Hypothalamus (tissue), 51 donors: ENCODE results near the gene RAF1.
A peak's percentile ranks its signal among the peaks of the same experiment; 100 is the strongest.
"Not testable (repeated sequence)": the region's sequence is repeated elsewhere in the genome, so short reads cannot be mapped to it uniquely, and the experiment has no call there.

ENCODE experiments used
- DNase-seq, 51 donors: peaks; one replicate each; lab custom pipeline; 2025; lab: John Stamatoyannopoulos, UW

The RAF1 gene

DNA sequence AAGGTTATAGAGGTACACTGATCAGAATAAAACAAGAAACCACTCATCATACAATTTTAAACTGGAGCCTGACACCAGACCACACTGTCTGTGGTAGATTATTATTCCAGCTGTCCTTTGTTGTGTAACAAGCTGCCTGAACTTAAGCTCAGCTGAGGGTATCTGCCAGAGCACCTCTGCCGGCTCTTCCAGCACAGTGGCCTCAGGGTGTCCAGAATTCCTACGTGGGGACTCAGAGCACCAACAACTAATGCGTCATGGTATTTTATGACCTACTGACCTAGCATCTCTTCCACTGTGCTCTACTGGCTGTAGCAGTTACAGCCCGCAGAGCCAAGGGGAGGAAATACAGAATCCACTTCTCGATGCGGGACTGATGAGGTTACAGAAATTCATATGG is 15.6 kb upstream of the RAF1 start:
- no peak for DNase-seq

DNA sequence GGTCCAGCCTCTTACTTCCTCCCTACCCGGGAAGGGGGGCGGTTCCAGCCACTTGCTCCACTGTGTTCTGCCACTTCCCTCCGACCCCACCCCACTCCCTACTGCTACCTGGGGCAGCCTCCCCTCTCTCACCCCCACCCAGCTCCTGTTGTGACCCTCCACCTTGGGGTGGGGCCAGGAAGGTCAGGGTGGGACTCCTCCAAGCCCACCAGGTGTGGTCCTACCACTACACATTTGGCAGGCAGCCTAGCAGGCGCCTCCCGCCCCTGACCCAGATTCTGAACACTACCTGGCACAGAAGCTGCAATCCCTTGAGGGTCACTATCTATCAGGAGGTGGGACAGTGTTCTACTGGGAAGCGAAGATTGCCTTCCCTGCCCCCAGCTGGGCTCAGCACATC is 13.7 kb upstream of the RAF1 start:
- no peak for DNase-seq

DNA sequence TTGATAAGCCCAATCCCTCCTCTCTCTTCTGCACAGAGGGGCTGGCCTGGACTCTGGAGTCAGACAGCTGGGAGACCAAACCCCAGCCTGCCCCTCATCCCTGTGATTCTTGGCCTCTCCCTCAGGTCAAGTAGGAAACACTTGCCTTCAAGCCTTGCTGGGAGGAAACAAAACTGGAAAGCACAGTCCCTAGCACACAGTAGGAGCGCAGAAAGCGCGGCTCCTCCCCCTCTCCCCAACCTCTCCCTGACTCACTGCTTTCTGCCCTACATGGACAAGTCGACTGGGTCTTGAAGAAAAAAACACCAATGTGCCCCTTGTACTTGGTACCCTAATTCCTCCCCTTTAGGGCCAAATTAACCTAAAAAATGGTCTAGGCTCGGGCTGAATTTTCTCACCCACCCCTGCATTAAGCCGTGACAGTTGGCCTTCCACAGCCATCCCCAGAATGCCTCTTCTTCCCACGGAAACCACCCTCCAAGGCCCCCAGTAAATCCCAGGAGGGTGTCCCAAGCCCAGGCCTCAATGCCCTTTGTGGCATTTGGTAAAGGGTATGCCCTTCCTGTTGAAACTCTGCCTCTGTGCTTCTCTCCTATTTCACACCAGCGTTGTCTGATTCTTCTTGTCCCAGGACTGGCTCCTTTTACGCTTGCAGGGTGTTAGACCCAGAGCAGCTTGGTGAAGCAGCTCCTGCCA is 11.3 kb upstream of the RAF1 start:
- no peak for DNase-seq

DNA sequence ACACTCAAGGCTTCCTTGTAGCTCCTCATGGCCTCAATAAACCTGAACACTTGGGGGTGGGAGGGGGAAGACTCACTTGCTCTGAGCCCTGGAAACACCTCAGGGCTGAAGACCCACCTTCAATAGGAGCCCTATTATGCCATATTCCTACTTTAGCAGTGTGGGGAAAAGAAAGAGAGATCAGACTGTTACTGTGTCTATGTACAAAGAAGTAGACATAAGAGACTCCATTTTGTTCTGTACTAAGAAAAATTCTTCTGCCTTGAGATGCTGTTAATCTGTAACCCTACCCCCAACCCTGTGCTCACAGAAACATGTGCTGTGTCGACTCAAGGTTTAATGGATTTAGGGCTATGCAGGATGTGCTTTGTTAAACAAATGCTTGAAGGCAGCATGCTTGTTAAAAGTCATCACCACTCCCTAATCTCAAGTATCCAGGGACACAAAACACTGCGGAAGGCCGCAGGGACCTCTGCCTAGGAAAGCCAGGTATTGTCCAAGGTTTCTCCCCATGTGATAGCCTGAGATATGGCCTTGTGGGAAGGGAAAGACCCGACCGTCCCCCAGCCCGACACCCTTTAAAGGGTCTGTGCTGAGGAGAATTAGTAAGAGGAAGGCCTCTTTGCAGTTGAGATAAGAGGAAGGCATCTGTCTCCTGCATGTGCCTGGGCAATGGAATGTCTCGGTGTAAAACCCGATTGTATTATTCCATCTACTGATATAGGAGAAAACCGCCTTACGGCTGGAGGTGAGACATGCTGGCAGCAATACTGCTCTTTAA is 10.2 kb upstream of the RAF1 start:
- not testable (repeated sequence) for DNase-seq

DNA sequence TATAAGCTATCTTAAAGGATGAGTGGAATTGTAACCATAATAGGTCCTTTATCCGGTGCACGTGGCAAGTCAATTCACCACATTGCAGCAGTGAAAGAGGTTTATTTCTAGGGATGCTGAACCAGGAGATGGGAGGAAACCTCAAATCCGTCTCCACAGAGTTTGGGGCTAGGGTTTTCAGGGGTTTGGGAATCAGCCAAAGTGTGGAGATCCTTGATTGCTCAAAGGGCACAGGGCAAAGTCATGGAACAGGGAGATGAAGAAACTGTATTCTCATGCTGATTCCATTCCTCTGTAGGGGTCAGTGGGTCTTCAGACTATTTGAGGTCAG is 7.2 kb upstream of the RAF1 start:
- no peak for DNase-seq

DNA sequence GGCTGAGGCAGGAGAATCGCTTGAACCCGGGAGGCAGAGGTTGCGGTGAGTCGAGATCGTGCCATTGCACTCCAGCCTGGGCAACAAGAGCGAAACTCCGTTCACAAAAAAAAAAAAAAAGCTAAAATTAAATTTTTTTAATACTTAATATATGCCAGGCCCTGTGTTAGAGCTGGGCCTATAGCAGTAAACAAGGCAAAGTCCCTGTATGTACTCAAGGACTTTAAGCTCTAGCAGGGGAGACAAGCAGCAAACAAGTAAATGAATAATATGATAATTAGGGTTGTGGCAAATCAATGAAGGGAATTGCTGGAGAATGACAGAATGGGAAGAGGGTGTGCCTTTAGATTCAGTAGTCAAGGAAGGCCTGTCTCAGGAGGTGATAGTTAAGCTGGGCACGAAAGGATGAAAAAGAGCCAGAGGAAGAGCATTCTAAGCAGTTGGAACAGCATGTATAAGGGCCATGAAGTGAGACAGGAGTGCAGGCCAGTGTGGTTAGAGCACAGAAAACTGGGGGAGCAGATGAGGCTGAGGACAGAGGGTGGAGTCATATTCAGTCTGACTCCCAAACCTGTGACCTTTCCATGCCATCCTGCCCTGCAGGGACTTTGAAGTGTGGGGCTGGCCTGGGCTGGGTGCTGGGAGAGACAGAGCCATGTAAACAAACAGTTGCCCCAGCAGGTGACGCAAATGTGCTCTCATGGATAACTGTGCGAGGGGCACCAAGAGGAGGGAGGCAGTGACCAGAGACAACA is 6.6 kb upstream of the RAF1 start:
- no peak for DNase-seq

DNA sequence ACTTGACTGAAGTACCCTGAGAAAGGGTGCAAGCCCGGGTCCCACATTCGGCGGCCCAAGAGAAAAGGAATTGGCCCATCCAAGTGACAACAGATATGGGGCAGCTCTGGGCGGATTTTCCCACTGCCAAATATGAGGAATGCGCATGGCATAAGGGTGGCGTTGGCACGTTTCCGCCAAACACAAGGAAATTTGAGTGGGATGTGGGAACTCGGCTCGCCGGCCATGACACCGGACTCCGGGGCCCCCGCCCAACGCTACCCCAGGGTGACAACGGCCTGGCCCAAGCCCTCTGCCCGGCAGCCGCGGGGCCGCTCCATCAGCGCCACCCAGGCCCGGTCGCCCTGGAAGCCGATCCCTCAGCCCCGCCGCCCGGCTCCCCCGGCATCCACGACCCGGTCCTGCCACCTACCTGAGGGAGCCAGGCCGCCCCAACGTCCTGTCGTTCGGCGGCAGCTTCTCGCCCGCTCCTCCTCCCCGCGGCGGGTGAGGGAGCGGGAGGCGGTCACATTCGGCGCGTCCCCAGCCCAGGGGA is 449 bp downstream of the RAF1 start:
- DNase-seq = peak in 38 of 51 donors; percentile 27 to 88 (median 64)

DNA sequence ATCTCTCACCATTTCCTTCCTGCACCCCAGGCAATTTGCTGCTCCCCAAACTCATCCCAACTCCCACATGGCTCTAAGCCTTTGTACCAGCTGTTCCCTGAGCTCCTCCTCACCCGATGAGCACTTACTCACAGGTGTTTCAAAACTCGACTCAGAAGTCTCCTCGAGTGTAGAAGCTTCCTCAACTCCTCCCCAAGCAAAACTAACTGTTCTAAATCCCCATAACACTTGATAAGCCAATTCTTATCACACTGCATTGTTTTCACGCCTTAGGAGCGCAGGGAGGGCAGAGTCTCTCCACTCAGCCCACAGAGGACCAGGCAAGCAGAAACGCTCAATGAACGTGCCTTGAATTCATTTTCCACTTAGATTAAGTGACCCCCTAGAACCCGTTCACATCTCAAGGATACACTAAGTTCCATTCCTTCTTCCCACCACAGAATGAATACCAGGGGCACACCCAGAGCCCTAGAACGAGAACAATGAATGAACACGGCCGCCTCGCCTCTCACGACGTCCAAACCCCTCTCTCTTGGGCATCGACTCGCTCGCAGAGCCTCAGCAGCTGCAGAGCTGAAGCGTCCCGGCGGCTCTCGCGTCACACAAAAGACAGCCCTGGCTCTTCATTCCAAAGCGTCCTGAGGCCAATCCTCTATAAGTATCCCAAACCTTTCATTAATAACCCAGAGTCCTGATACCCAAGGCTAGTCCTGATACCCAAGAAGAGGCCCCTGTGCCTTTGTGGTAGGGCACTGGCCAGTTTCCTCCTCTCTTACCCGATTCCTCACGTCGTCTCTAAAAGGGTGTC is 1.1 kb downstream of the RAF1 start:
- peak in 33 of 51 donors; percentile 8 to 77 (median 29) for DNase-seq

DNA sequence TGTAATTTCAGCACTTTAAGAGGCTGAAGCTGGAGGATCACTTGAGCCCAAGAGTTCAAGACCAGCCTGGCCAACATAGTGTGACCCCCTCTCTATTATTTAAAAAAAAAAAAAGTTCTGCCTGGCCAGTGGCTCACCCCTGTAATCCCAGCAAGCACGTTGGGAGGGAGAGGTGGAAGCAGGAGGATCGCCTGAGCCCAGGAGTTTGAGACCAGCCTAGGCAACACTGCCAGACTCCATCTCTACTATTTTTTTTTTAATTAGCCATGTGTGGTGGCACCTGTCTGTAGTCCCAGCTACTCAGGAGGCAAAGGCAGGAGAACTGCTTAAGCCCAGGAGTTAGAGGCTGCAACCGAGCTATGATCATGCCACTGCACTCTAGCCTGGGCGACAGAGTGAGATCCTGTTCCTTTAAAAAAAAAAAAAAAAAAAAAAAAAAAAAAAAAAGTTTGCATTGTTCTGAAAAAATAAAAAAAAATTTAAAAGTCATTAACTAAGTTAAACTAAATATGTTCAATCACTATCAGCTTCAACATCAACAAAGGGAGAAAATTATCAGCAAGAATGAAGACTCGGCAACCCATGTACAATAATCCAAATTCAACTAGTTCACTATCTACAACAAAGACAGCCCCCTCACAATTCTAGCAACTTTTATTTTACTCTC is 1.9 kb downstream of the RAF1 start:
- no peak for DNase-seq

DNA sequence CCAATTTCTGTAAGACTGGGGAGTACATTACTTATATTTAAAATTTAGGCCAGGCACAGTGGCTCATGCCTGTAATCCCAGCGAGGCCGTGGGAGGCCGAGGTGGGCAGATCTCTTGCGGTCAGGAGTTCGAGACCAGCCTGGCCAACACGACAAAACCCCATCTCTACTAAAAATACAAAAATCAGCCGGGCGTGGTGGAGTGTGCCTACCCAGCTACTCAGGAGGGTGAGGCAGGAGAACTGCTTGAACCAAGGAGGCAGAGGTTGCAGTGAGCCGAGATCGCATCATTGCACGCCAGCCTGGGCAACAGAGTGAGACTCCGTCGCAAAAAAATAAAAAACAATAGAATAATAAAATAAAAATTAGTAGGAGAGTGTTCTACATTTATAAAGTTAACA is 2.5 kb downstream of the RAF1 start:
- not testable (repeated sequence) for DNase-seq

DNA sequence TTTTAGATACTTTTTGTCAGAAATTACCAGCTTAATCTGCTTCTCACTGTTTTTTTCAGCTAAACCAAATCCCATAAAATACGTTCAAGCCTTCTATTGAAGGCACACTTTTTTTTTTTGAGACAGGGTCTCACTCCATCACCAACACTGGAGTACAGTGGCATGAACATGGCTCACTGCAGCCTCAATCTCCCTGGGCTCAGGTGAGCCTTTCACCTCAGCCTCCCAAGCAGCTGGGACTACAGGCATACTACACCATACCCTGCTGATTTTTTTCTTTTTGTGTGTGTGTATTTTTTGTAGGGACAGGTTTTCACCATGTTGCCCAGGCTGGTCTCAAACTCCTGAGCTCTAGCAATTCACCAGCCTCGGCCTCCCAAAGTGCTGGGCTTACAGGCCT is 3.7 kb downstream of the RAF1 start:
- no peak for DNase-seq

DNA sequence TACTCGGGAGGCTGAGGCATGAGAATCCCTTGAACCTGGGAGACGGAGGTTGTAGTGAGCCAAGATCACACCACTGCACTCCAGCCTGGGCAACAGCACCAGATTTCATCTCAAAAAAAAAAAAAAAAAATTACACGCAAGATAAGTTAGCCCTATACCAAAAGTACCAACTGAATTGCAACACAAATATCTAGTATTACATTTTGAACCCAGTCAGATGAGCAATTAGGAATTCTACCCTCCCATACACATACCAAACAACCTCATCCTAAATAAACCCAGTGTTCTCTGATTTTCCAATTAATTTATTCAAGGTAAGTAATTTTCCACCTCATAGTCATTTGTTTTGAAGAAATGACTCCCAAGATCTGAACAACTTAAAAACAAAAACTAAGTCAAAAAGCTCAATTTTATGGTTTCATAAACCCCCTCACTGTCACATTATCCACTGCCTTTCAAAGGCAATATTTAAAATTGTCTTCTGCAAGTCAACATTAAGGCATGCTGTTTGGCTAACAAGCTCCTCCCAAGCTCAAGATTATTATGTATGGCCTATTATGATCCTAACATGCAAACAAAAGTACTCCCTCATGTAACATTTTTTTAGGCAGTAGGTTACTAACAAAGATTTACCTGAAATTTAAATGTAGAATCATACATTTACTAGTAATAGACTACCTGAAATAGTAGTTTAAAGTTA is 4.5 kb downstream of the RAF1 start:
- DNase-seq = no peak

DNA sequence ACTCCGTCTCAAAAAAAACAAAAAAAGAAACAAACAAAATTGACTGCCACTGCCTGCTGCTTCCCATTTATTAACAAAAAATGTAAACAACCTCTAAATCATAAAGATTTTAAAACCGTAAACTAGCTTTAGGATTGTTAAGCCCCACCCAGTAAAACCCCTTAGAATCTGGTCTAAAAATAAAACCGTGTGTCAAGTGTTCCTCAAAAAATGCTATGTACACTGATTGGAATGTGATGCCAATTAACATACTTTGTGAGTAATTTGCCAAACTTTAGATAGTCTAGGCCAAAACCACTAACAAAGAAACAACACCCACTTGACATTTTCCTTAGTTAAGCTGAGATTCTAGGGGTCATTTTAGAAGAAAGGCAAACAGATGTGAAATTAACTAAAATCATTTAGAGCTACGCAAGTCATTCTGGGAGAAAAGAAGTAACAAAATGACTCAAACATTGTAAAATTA is 5.3 kb downstream of the RAF1 start:
- no peak for DNase-seq

DNA sequence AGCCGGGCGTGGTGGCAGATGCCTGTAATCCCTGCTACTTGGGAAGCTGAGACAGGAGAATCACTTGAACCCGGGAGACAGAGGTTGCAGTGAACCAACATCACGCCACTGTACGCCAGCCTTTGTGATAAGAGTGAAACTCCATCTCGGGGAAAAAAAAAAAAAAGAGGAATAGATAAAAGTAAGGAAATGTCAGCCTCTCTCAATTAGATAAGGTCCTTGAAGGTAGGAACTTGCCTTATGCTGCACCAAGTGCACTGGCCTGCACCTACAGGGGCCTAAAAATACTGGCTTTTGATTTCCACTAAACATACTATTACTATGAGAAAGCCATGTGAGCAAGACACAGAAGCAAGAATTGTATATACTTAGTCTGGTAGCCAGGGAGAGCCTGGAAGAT is 7.1 kb downstream of the RAF1 start:
- no peak for DNase-seq

DNA sequence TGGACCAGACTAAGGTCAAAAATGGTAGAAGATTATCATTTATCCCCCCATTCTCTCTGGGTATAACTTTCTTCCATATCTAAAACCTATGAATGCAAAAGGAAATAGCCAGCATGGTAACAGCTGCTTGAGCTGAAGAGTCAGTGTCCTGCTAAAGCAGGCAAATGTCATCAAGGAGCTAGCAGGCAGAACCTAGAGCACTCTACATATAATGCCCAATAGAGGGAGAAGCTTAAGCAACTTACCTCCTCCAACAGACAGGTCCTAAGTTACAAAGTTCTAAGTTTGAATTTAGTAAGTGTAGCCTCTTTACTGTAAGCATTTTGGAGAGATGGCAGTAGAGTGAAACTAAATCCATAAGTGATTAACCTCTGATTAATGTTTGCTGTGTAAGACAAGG is 7.7 kb downstream of the RAF1 start:
- no peak for DNase-seq

DNA sequence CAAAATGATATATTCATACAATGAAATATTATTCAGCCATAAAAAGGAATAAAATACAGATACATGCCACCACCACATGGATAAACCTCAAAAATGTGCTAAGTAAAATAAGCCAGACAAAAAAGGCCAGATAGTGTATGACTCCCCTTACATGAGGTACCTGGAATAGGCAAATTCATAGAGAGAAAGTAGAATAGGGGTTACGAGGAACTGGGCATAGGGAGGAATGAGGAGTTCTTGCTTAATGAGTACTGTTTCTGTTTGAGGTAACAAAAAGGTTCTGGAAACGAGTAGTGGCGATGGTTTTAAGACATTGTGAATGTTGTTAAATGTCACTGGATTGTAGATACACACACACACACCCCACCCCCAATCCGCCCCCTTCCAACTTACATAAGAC is 8.2 kb downstream of the RAF1 start:
- DNase-seq = no peak

DNA sequence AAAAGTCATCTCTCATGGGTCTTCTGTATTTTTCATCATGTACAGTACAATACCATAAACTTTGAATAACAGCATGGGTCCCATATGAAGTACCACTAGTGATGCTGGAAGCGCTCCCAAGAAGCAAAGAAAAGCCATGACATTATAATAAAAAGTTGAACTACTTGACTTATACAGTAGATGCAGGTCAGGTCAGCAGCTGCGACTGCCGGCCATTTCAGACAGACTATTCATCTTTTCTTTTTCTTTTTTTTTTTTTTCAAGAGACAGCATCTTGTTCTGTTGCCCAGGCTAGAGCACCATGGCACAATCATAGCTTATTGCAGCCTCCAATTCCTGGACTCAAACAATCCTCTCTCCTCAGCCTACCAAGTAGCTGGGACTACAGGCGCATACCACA is 10.2 kb downstream of the RAF1 start:
- no peak for DNase-seq

DNA sequence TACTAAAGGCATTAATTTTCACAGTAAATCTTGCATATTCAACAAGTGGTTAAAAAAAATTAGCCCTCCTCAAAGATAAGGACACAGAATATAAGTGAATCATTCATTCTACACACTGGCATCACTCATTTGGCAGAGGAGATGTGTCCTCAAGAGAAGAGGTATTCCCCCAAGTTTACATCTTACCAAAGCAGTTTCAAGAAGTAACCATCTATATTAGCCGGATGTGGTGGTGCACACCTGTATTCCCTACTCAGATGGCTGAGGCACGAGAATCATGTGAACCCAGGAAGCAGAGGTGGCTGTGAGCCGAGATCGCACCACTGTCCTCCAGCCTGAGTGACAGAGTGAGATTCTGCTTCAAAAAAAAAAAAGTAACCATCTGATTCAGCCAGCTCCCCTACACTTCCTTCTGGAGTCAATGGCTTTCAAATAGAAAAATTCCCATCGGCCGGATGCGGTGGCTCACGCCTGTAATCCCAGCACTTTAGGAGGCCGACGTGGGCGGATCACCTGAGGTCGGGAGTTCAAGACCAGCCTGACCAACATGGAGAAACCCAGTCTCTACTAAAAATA is 15.4 kb downstream of the RAF1 start:
- no peak for DNase-seq

DNA sequence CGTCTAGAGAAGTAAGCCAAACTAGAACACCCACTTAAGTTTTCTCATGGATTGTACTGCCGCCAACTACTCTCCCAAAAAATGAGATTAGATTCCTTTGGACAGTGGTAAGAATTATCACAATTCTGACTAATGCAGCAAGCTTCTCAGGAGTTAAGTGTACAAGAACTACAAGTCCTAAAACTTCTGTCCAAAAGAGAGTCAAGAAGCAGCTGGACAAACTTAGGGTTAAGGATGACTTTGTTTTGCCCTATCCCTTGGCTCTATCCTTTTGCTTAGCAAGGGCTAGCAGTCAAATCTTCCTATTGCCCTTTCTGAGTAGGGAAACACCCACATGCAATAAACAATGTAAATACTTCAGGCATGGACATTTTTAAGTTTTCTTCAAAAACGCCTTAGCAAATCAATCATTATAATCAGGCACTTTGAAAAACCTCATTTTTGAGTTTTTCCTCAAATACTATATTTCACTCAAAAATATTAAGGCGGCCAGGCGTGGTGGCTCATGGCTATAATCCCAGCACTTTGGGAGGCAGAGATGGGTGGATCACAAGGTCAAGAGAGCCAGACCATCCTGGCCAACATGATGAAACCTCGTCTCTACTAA is 19.5 kb downstream of the RAF1 start:
- DNase-seq = no peak
